ENCODE results near the gene HDAC5. TPM values are rescaled to one million over a fixed set of nuclear protein-coding genes. Genes with fewer than 3 reads are reported as not detected.
A peak's percentile ranks its signal among the peaks of the same experiment; 100 is the strongest.
"Not testable (repeated sequence)": the region's sequence is repeated elsewhere in the genome, so short reads cannot be mapped to it uniquely, and the experiment has no call there.

The HDAC5 gene
- polyA plus RNA-seq (ENCODE audit: low read depth in 6 of 6), result 10 to 100 TPM; 27.5 to 79.5 (median 41.2) TPM

DNA sequence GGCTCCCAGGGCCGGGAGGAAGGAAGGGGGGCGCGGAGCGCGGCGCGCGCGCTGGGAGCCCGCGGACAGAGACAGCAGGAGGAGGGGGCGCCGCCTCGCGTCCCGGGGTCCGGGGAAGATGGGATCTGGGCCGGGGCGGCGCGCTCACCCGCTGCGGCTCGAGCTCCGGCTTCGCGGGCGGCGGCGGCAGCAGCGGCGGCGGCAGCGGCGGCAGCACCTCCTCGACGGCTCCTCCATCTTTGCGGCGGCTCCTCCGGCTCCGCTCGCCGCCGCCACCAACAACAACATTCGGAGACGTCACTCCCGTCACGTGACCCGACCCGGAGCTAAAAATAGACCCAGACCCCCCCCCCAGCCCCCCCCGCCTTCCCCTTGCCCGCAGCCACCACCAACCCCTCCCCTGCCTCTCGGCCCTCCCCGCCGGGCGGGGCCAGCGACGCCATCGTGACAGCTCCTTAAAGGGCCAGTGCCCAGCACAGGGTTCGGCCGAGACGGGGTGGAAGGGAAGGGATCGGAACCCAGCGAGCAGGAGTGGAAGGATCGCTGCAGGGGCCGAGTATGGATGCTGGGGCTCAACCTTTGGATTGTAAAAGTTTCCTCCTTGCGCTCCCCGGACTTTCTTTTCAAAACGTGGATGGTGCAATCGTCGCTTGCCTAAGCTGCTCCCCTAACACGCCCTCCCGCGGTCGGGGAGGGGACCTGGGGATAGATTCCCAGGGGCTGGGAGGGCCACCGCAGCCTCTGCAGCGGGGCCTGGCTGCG lies at the start of gene HDAC5:
Gene HDAC5, minus strand, starts transcription at position 286 of the 762 bp plus-strand sequence. CDS start 6,126 bp downstream, outside the sequence.
- peak; percentile 90 for ATAC-seq (ENCODE audit: low read depth in 2 of 2)
- no peaks in the 10 kb centered on the region for H3K9me3 Mint-ChIP-seq
- peaks cover 39 to 52% (median 46%) of the 10 kb centered on the region in 3 donors for H3K4me1 Mint-ChIP-seq
- H3K36me3 Mint-ChIP-seq, result no peaks in the 10 kb centered on the region
- H3K27me3 Mint-ChIP-seq, result no peaks in the 10 kb centered on the region
- peak within 1 kb of the TSS; percentile 97 to 99 (median 98) for H3K27ac Mint-ChIP-seq
- peak; percentile 93 for DNase-seq
- H3K4me3 Mint-ChIP-seq, result peak within 1 kb of the TSS; percentile 96 to 98 (median 97)

DNA sequence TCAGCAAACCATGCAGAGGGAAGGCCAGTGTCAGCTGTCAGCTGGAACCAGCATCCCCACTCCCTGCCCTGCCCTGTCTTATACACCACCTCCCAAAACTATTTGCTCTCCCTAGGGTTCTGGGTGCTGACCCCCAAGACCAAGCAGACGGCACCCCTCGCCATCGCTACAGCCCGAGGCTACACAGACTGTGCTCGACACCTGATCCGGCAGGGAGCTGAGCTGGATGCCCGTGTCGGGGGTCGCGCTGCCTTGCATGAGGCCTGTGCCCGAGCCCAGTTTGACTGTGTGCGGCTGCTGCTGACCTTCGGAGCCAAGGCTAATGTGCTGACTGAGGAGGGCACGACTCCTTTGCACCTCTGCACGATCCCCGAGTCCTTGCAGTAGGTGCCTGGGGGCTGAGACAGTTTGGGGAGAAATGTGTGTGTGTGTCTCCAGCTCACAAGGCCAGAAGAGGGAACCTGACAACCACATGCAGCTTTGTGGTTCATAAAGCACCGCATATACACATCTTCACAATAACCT lies 48.6 kb upstream of the HDAC5 start:
- H3K36me3 Mint-ChIP-seq, result no peaks in the 10 kb centered on the region
- H3K9me3 Mint-ChIP-seq, result no peaks in the 10 kb centered on the region
- ATAC-seq (ENCODE audit: low read depth in 2 of 2) (no peak), DNase-seq (no peak)
- H3K27me3 Mint-ChIP-seq, result no peaks in the 10 kb centered on the region
- H3K4me3 Mint-ChIP-seq, result no peak overlapping the region
- peak overlapping the region in 2 of 6 donors; percentile 15 to 73 for H3K27ac Mint-ChIP-seq
- H3K4me1 Mint-ChIP-seq, result peaks cover 10 to 20% (median 12%) of the 10 kb centered on the region in 3 donors

DNA sequence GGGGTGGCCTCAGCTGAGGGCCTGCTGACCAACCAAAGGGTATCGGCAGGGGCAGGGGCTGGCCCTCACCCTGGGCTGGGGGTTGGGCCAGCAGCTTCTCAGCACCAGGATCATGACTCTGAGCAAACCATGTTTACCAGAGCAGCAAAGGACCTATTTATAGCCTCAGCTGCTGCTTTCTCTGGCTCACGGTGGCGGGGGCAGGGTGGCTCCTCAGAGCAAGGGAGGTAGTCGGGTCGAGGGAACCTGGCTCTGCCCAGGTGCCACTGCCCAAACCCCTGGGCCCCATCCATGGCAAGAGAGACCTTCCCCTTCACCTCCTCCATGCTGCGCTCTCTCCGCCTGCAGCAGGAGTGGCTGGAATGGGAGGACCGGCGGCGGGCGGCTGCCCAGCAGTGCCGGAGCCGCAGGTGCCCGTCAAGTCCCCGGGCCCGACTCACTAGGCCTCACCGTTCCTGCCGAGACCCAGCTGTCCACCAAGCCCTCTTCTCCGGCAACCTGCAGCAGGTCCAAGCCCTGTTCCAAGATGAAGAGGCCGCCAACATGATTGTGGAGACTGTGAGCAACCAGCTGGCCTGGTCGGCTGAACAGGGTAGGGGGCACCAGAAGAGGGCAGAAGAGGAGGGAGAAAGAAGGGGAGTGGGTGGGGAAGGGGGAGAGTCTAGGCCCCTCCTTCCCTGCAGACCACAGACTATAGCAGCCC lies 47.2 kb upstream of the HDAC5 start, which contains the start of gene ASB16:
Gene ASB16, plus strand, starts transcription at position 206 of the 703 bp plus-strand sequence. Its CDS starts 86 bp downstream, at position 292.
- Mint-ChIP-seq H3K4me3 (no peak within 1 kb of the TSS), H3K9me3 (no peaks in the 10 kb centered on the region), H3K36me3 (no peaks in the 10 kb centered on the region), H3K27me3 (no peaks in the 10 kb centered on the region), H3K4me1 (peaks cover 12 to 20% (median 14%) of the 10 kb centered on the region in 3 donors), H3K27ac (peak within 1 kb of the TSS in 3 of 6 donors; percentile 28 to 59 (median 29))
- no peak for DNase-seq
- ATAC-seq (ENCODE audit: low read depth in 2 of 2), result no peak

DNA sequence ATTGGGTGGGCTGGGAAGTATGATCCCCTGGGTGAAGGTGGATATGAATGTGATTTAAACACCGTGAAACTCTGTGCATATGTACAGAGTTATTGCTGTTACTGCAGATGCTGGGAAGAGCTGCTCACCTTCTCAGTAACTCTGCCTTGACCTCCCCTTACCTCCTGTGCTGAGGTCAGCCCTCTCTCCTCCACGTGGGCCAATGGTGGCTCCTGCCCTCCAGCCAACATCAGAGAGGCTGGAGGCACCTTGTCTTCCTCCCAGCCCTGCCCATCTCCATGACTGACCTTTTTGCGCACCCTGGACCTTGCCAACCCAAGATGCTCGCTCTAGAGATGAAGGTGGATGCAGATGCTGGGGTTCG lies 46.7 kb upstream of the HDAC5 start:
- Mint-ChIP-seq H3K27ac (peak overlapping the region in 2 of 6 donors; percentile 22 to 59), H3K4me3 (no peak overlapping the region), H3K9me3 (no peaks in the 10 kb centered on the region), H3K27me3 (no peaks in the 10 kb centered on the region), H3K4me1 (peaks cover 12 to 20% (median 14%) of the 10 kb centered on the region in 3 donors), H3K36me3 (no peaks in the 10 kb centered on the region)
- DNase-seq, result no peak
- ATAC-seq (ENCODE audit: low read depth in 2 of 2), result no peak

DNA sequence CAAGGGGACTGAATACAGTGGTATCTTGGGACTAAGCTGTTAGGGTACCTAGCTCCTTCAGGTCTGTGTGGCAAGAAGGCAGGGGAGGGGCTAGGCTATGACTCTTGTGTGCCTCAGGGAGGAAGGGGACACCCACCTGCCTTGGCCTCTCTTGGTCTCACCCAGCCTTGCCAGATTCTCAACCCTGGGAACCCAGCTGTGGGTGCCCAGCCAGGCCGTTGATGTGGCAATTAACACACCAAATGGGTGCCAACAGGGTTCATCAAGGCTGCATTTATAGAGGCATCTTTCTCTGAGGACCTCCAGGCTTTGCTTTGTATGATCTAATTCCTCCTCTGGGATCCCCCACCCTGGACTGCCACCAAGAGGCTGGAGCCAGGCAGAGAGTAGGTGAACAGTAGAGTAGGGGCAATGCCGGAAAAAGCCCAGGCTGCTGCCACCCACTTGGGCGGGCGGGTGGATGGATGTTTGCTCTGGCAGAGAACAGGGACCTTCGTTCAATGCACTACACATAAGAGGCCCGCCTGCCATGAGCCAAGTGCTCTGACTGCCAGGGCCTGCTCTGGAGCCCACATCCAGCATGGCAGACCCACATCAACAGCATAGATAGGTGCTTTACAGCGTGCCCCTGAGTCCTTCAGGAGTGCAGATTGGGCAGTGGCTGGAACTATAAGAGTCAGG lies 43.9 kb upstream of the HDAC5 start:
- ATAC-seq (ENCODE audit: low read depth in 2 of 2) (no peak), DNase-seq (no peak)
- Mint-ChIP-seq H3K36me3 (no peaks in the 10 kb centered on the region), H3K9me3 (no peaks in the 10 kb centered on the region), H3K27me3 (no peaks in the 10 kb centered on the region), H3K4me3 (no peak overlapping the region), H3K4me1 (peaks cover 12 to 20% (median 14%) of the 10 kb centered on the region in 3 donors), H3K27ac (peak overlapping the region in 2 of 6 donors; percentile 22 to 42)

DNA sequence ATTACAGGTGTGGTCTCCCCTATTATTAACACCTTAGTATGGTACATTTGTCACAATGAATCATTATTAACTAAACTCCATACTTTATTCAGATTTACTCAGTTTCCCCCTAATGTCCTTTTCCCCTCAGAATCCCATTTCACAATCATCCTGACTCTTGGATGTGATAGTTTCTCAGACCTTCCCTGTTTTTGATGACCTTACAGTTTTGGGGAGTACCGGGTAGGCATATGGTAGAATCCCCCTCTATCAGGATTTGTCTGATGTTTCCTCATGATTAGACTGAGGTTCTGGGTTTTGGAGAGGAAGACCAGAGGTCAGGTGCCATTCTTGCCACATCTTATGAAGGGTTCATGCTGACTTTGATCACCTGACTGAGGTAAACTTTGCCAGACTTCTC lies 41.0 kb upstream of the HDAC5 start:
- Mint-ChIP-seq H3K4me1 (peaks cover 8 to 10% (median 8%) of the 10 kb centered on the region in 3 donors), H3K36me3 (no peaks in the 10 kb centered on the region), H3K4me3 (no peak overlapping the region), H3K27ac (no peak overlapping the region), H3K9me3 (no peaks in the 10 kb centered on the region), H3K27me3 (no peaks in the 10 kb centered on the region)
- no peak for ATAC-seq (ENCODE audit: low read depth in 2 of 2)
- DNase-seq, result no peak

DNA sequence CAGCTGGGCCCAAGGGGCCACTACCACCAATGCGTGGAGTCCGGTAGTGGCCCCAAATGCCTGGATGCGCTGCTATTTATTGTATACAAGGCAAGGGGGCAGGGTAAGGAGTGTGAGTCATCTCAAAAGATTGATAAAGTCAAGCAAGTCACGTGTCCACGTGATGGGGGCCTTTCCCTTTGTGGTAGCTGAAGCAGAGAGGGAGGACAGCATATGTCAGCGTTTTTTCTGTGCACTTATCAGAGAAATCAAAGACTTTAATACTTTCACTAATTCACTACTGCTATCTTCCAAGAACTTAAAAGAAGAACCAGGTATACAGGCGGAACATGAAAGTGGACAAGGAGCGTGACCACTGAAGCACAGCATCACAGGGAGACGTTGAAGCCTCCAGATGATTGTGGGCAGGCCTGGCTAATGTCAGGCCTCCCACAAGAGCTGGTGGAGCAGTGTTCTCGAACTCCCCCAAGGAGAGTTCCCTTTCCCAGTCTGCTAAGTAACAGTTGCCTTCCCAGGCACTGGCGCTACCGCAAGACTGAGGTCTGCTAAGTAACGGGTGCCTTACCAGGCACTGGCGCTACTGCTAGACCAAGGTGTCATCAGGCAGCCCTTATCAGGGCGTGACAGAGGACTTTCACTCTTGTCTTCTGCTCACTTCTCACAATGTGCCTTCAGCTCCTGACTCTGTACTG lies 36.2 kb upstream of the HDAC5 start:
- DNase-seq (no peak), ATAC-seq (ENCODE audit: low read depth in 2 of 2) (no peak)
- H3K4me3 Mint-ChIP-seq, result no peak overlapping the region
- H3K27ac Mint-ChIP-seq, result no peak overlapping the region
- no peaks in the 10 kb centered on the region for H3K36me3 Mint-ChIP-seq
- no peaks in the 10 kb centered on the region for H3K27me3 Mint-ChIP-seq
- H3K9me3 Mint-ChIP-seq, result no peaks in the 10 kb centered on the region
- H3K4me1 Mint-ChIP-seq, result no peaks in the 10 kb centered on the region

DNA sequence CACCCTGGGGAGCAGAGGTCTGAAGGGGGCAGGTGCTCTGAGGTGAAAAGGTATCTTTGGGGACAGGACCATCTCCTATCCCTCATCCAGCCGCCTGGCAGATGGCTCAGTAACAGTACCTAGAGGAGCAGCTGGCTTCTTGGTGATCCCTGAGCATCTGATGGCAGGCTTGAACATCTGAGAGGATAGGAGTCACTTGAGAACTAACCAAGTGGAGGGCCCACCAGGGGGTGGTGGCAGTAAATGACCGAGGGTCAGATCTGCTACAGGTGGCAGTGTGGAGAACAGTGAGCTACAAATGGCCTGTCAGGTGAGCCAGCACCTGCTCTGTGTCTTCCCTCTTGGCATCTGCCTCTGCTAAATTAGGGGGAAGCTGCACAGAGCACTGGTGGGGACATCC lies 32.0 kb upstream of the HDAC5 start:
- ATAC-seq (ENCODE audit: low read depth in 2 of 2) (no peak), DNase-seq (no peak)
- H3K9me3 Mint-ChIP-seq, result no peaks in the 10 kb centered on the region
- H3K4me1 Mint-ChIP-seq, result no peaks in the 10 kb centered on the region
- H3K27ac Mint-ChIP-seq, result peak overlapping the region in 1 of 6 donors; percentile 8
- H3K27me3 Mint-ChIP-seq, result no peaks in the 10 kb centered on the region
- no peaks in the 10 kb centered on the region for H3K36me3 Mint-ChIP-seq
- H3K4me3 Mint-ChIP-seq, result no peak overlapping the region

DNA sequence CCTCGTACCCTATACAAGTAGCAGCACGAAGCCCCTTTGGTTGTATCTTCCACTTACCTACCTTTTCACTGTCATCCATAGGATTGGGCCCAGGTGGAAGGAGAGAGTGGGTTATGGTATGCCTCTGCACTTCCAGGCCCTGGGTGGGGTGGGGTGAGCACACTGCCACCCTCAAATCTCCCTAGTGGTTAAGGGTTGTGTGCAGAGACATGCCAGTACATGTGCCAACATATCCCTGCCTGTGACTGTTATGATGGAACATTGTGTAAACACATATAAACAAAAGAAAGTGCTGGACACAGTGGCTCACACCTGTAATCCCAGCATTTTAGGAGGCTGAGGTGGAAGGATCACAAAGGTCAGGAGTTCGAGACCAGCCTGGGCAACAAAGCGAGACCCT lies 29.4 kb upstream of the HDAC5 start:
- no peak overlapping the region for H3K4me3 Mint-ChIP-seq
- no peak overlapping the region for H3K27ac Mint-ChIP-seq
- no peaks in the 10 kb centered on the region for H3K9me3 Mint-ChIP-seq
- no peaks in the 10 kb centered on the region for H3K27me3 Mint-ChIP-seq
- no peaks in the 10 kb centered on the region for H3K36me3 Mint-ChIP-seq
- ATAC-seq (ENCODE audit: low read depth in 2 of 2), result no peak
- peaks cover 0 to 5% (median 0%) of the 10 kb centered on the region in 3 donors for H3K4me1 Mint-ChIP-seq
- no peak for DNase-seq

DNA sequence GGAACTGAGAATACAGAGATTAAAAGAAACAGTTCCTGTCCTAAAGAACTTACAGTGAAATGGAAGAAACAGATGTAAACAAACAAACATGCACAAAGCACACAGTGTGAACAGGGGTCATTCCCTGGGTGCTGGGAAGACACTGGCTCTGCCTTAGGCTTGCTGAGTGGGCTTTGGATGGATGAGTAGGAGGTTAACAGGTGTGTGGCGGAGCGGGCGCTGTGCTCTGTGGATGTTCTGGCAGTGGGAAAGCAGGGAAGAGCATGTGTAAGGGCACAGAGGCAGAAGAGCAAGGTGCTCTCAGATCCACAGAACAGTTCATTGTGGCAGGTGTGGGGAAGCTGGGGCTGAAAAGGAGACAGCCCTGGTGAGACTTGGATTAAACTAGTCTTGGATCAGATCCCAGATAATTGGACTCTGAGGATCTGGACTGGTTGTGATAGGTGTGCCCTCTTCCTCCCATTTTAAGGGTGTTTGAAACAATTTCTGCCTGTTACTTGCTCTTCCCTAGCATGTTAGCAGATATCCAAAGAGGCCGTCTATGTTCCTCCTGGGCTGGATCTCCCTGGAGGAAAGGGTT lies 26.4 kb upstream of the HDAC5 start:
- Mint-ChIP-seq H3K27ac (no peak overlapping the region), H3K36me3 (no peaks in the 10 kb centered on the region), H3K9me3 (no peaks in the 10 kb centered on the region), H3K4me3 (no peak overlapping the region), H3K4me1 (peaks cover 0 to 5% (median 0%) of the 10 kb centered on the region in 3 donors), H3K27me3 (no peaks in the 10 kb centered on the region)
- no peak for DNase-seq
- no peak for ATAC-seq (ENCODE audit: low read depth in 2 of 2)

DNA sequence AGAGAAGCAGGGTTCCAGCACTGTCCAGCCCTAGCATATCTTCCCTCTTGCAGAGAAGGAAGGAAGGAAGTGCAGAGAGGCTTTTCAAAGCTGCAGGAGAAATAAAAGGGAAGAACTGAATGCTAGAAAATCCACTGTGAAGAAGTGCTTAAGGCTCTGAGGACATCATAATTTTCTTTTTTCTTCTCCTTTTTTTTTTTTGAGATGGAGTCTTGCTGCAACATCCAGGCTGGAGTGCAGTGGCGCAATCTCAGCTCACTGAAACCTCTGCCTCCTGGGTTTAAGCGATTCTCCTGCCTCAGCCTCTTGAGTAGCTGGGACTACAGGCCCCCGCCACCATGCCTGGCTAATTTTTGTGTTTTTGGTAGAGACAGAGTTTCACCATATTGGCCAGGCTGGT lies 25.6 kb upstream of the HDAC5 start:
- not testable (repeated sequence) for H3K9me3 Mint-ChIP-seq; H3K4me1 Mint-ChIP-seq; H3K27ac Mint-ChIP-seq; H3K27me3 Mint-ChIP-seq; H3K36me3 Mint-ChIP-seq; DNase-seq; H3K4me3 Mint-ChIP-seq; ATAC-seq (ENCODE audit: low read depth in 2 of 2)

DNA sequence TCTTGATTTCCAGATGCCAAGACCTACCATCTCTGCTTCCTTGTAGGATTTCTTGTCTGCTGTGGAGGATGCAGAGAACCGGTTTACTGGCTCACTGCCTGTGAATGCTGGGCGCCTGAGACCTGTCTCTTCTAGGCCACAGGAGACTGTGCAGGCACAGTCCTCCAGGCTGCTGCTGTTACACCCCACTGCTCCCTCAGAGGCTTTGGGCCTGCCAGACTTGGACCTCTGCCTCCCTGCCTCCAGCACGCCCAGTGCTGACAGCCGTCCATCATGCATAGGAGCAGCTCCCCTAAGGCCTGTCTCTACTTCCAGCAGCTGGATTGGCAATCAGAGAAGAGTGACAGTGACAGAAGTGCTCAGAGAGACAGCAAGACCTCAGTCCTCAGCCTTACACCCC lies 24.4 kb upstream of the HDAC5 start:
- Mint-ChIP-seq H3K27ac (no peak overlapping the region), H3K27me3 (no peaks in the 10 kb centered on the region), H3K36me3 (no peaks in the 10 kb centered on the region), H3K4me1 (peaks cover 0 to 5% (median 0%) of the 10 kb centered on the region in 3 donors), H3K4me3 (no peak overlapping the region), H3K9me3 (no peaks in the 10 kb centered on the region)
- no peak for ATAC-seq (ENCODE audit: low read depth in 2 of 2)
- DNase-seq, result no peak

Measured in naive B cell (primary cell).